Neuronal stem cell (in vitro differentiated cells): ENCODE measurements around the gene GABRA5.

Source experiments
- DNase-seq: peaks from one replicate; pipeline ENCODE4 v3.0.0-alpha.2; 2013; ENCODE audit warnings: low spot score
- H2AFZ ChIP-seq: one replicate; pipeline ENCODE4 v1.6.1; 2013; ENCODE audit warnings: mild to moderate bottlenecking, low read length, inconsistent platforms
- H2AK5ac ChIP-seq: 2 replicates; pipeline ENCODE4 v1.6.1; 2013; ENCODE audit warnings: low read depth, mild to moderate bottlenecking, inconsistent platforms, low read length, moderate library complexity, mixed read lengths
- H2BK120ac ChIP-seq: 2 replicates; pipeline ENCODE4 v1.6.1; 2013; ENCODE audit warnings: low read depth, mild to moderate bottlenecking, inconsistent platforms, low read length, moderate library complexity, mixed read lengths
- H2BK12ac ChIP-seq: one replicate; pipeline ENCODE4 v1.6.1; 2013; ENCODE audit warnings: low read length, inconsistent platforms
- H2BK15ac ChIP-seq: 2 replicates; pipeline ENCODE4 v1.6.1; 2013; ENCODE audit warnings: mild to moderate bottlenecking, low read length, inconsistent platforms, mixed read lengths
- H2BK5ac ChIP-seq: one replicate; pipeline ENCODE4 v1.6.1; 2013; ENCODE audit warnings: inconsistent platforms, mild to moderate bottlenecking, low read length, moderate library complexity
- H3K14ac ChIP-seq: one replicate; pipeline ENCODE4 v1.6.1; 2013; ENCODE audit warnings: low read length, inconsistent platforms
- H3K18ac ChIP-seq: 2 replicates; pipeline ENCODE4 v1.6.1; 2013; ENCODE audit warnings: low read length, inconsistent platforms
- H3K23ac ChIP-seq: 2 replicates; pipeline ENCODE4 v1.6.1; 2013; ENCODE audit warnings: low read depth, mild to moderate bottlenecking, mixed read lengths, low read length, inconsistent platforms; ENCODE audit not compliant: poor library complexity
- H3K27ac ChIP-seq: replicated peaks from 3 replicates; pipeline ENCODE4 v1.5.1; 2013; ENCODE audit warnings: low read length, inconsistent platforms
- H3K27me3 ChIP-seq, 3 experiments: 2 replicates each; pipeline ENCODE4 v1.6.1; 2013; ENCODE audit warnings: low read length in 3 of 3, mild to moderate bottlenecking in 2 of 3, inconsistent platforms in 1 of 3, low read depth in 1 of 3, mixed read lengths in 1 of 3, moderate library complexity in 1 of 3; ENCODE audit not compliant: control insufficient read depth in 3 of 3, insufficient read depth in 3 of 3
- H3K36me3 ChIP-seq, 2 donors: replicated peaks in 1 of 2; 2 replicates each; pipeline ENCODE4 v1.6.1; 2013; ENCODE audit warnings: low read length in 2 of 2; ENCODE audit not compliant: control insufficient read depth in 2 of 2, insufficient read depth in 2 of 2
- H3K4ac ChIP-seq: 2 replicates; pipeline ENCODE4 v1.6.1; 2013; ENCODE audit warnings: inconsistent platforms, mild to moderate bottlenecking, low read length, moderate library complexity
- H3K4me1 ChIP-seq, 2 donors: 1 replicate in 1 of 2; 2 replicates in 1 of 2; pipeline ENCODE4 v1.6.1; 2013; ENCODE audit warnings: low read length in 2 of 2, low read depth in 1 of 2; ENCODE audit not compliant: control insufficient read depth in 2 of 2, insufficient read depth in 1 of 2
- H3K4me2 ChIP-seq: one replicate; pipeline ENCODE4 v1.6.1; 2013; ENCODE audit warnings: mild to moderate bottlenecking, low read length, inconsistent platforms; ENCODE audit not compliant: insufficient read depth, poor library complexity, severe bottlenecking
- H3K4me3 ChIP-seq, 2 donors: 2 replicates each; pipeline ENCODE4 v1.5.1; 2013; ENCODE audit warnings: low read length in 2 of 2, mild to moderate bottlenecking in 2 of 2, inconsistent platforms in 1 of 2, moderate library complexity in 1 of 2
- H3K79me1 ChIP-seq: one replicate; pipeline ENCODE4 v1.6.1; 2013; ENCODE audit warnings: low read depth, mild to moderate bottlenecking, inconsistent platforms, low read length, moderate library complexity
- H3K9ac ChIP-seq: one replicate; pipeline ENCODE4 v1.6.1; 2013; ENCODE audit warnings: mild to moderate bottlenecking, low read depth, low read length, inconsistent platforms; ENCODE audit not compliant: poor library complexity
- H3K9me3 ChIP-seq, 2 donors: replicated peaks in 1 of 2; 2 replicates each; pipeline versions ENCODE3 to v1.6.1; 2013; ENCODE audit warnings: low read length in 2 of 2, mild to moderate bottlenecking in 2 of 2, inconsistent platforms in 1 of 2, low read depth in 1 of 2, mixed read lengths in 1 of 2, moderate library complexity in 1 of 2; ENCODE audit not compliant: control insufficient read depth in 2 of 2, insufficient read depth in 1 of 2
- H4K8ac ChIP-seq: one replicate; pipeline ENCODE4 v1.6.1; 2013; ENCODE audit warnings: low read depth, mild to moderate bottlenecking, inconsistent platforms, low read length, moderate library complexity
- H4K91ac ChIP-seq: one replicate; pipeline ENCODE4 v1.6.1; 2013; ENCODE audit warnings: low read length, low read depth, mild to moderate bottlenecking, inconsistent platforms; ENCODE audit not compliant: poor library complexity
- WGBS, 2 donors: extraction: QIAGEN DNeasy Blood & Tissue Kit; methylation state at CpG; one replicate each; pipeline ENCODE4 v1.1.7; 2013; ENCODE audit warnings: missing lambda C conversion rate in 2 of 2, mixed read lengths in 1 of 2; ENCODE audit not compliant: insufficient read length in 2 of 2, insufficient replicate concordance in 1 of 2; ENCODE audit errors: extremely low coverage in 2 of 2; 5-methylcytosine and 5-hydroxymethylcytosine counted together

The GABRA5 gene

GRCh38 chr15:26910715-26911114 is 43.9 kb downstream of the GABRA5 start:
- no peak overlapping the region for H3K4ac ChIP-seq
- no peak overlapping the region for H2BK15ac ChIP-seq
- no peak overlapping the region for H3K9ac ChIP-seq
- H3K4me3 ChIP-seq = no peak overlapping the region
- H3K18ac ChIP-seq = no peak overlapping the region
- no peak overlapping the region for H4K91ac ChIP-seq
- WGBS, 2 donors = no CpG with 5 or more reads among the region's 4 CpGs
- H3K36me3 ChIP-seq = no peaks in the 10 kb centered on the region
- H2AFZ ChIP-seq = no peak overlapping the region
- H3K4me2 ChIP-seq = no peak overlapping the region
- H3K23ac ChIP-seq = no peak overlapping the region
- DNase-seq = no peak
- H3K9me3 ChIP-seq = peaks cover 0 to 2% of the 10 kb centered on the region in 2 donors
- H2BK12ac ChIP-seq = no peak overlapping the region
- H4K8ac ChIP-seq = no peak overlapping the region
- no peaks in the 10 kb centered on the region for H3K79me1 ChIP-seq
- no peak overlapping the region for H3K27ac ChIP-seq
- no peak overlapping the region for H3K14ac ChIP-seq
- no peak overlapping the region for H2AK5ac ChIP-seq
- no peak overlapping the region for H2BK120ac ChIP-seq
- no peaks in the 10 kb centered on the region for H3K4me1 ChIP-seq
- H3K27me3 ChIP-seq = peaks cover 0 to 2% (median 0%) of the 10 kb centered on the region in 3 experiments
- no peak overlapping the region for H2BK5ac ChIP-seq

GRCh38 chr15:26921433-26921832 is 54.6 kb downstream of the GABRA5 start:
- H3K4me2 ChIP-seq = no peak overlapping the region
- H2BK5ac ChIP-seq = no peak overlapping the region
- H3K4me1 ChIP-seq = no peaks in the 10 kb centered on the region
- no peak for DNase-seq
- H4K8ac ChIP-seq = no peak overlapping the region
- H2BK120ac ChIP-seq = no peak overlapping the region
- no peak overlapping the region for H4K91ac ChIP-seq
- no peak overlapping the region for H2BK15ac ChIP-seq
- no peaks in the 10 kb centered on the region for H3K27me3 ChIP-seq
- H2AFZ ChIP-seq = no peak overlapping the region
- H3K9me3 ChIP-seq = peaks cover 0 to 2% of the 10 kb centered on the region in 2 donors
- H3K9ac ChIP-seq = no peak overlapping the region
- WGBS, 2 donors = no CpG with 5 or more reads among the region's 1 CpG
- no peak overlapping the region for H3K4ac ChIP-seq
- no peak overlapping the region for H2BK12ac ChIP-seq
- H3K23ac ChIP-seq = no peak overlapping the region
- H3K27ac ChIP-seq = no peak overlapping the region
- H3K18ac ChIP-seq = no peak overlapping the region
- H3K36me3 ChIP-seq = no peaks in the 10 kb centered on the region
- H2AK5ac ChIP-seq = no peak overlapping the region
- H3K4me3 ChIP-seq = no peak overlapping the region
- no peaks in the 10 kb centered on the region for H3K79me1 ChIP-seq
- H3K14ac ChIP-seq = no peak overlapping the region

GRCh38 chr15:26926081-26926480 is 59.2 kb downstream of the GABRA5 start:
- Histone ChIP-seq H4K8ac (no peak overlapping the region), H3K4ac (no peak overlapping the region), H2AK5ac (no peak overlapping the region), H2BK5ac (no peak overlapping the region), H2BK120ac (no peak overlapping the region), H3K36me3 (no peaks in the 10 kb centered on the region), H2BK15ac (no peak overlapping the region), H3K9ac (no peak overlapping the region), H3K27ac (no peak overlapping the region), H3K79me1 (no peaks in the 10 kb centered on the region), H2AFZ (no peak overlapping the region), H2BK12ac (no peak overlapping the region), H3K4me3 (no peak overlapping the region), H3K27me3 (no peaks in the 10 kb centered on the region), H3K18ac (no peak overlapping the region), H3K14ac (no peak overlapping the region), H3K23ac (no peak overlapping the region), H3K4me2 (no peak overlapping the region), H3K4me1 (peaks cover 0 to 3% of the 10 kb centered on the region in 2 donors), H3K9me3 (no peaks in the 10 kb centered on the region), H4K91ac (no peak overlapping the region)
- no peak for DNase-seq
- WGBS, 2 donors = no CpG with 5 or more reads among the region's 2 CpGs

DNA sequence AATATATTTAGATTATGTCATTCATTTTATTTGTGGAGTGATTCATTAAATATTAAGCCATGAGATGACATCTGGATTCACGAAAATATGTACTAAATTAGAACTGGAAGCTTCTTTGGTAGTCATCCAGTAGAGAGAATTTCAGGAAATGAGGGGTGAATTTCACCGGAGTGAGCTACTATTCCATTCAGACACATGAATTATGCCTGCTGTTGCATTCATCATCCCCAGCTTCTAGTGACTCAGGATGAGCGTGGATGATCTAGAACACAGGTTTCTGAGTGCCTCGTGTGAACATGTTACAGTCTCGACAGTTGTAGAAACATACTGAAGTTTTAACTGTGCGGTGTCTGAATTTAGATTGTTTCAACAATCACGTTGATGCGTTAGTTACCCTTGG is 61.2 kb downstream of the GABRA5 start:
- H3K14ac ChIP-seq = no peak overlapping the region
- no peak overlapping the region for H4K91ac ChIP-seq
- H3K4me1 ChIP-seq = peaks cover 0 to 3% of the 10 kb centered on the region in 2 donors
- H3K36me3 ChIP-seq = no peaks in the 10 kb centered on the region
- no peak overlapping the region for H3K18ac ChIP-seq
- H3K23ac ChIP-seq = no peak overlapping the region
- no peaks in the 10 kb centered on the region for H3K79me1 ChIP-seq
- H2BK15ac ChIP-seq = no peak overlapping the region
- no peak overlapping the region for H2AK5ac ChIP-seq
- no peaks in the 10 kb centered on the region for H3K27me3 ChIP-seq
- H3K4me2 ChIP-seq = no peak overlapping the region
- no peak overlapping the region for H3K9ac ChIP-seq
- no peak overlapping the region for H4K8ac ChIP-seq
- H3K9me3 ChIP-seq = no peaks in the 10 kb centered on the region
- H2BK5ac ChIP-seq = no peak overlapping the region
- no peak overlapping the region for H2BK12ac ChIP-seq
- no peak overlapping the region for H3K4me3 ChIP-seq
- no peak overlapping the region for H2BK120ac ChIP-seq
- WGBS, 2 donors = no CpG with 5 or more reads among the region's 8 CpGs
- no peak overlapping the region for H3K27ac ChIP-seq
- no peak overlapping the region for H2AFZ ChIP-seq
- DNase-seq = no peak
- H3K4ac ChIP-seq = no peak overlapping the region
